ENCODE results near the gene CAPNS1.

- TF ChIP-seq CTCF (IDR thresholded peaks at IDR 0.05; ENCODE audit: insufficient read depth, low read length) (no peak), REST (IDR thresholded peaks at IDR 0.05; ENCODE audit: insufficient replicate concordance, low read depth) (no peak)
These were observed at the start of gene CAPNS1 for GRCh38 chr19:36139473-36140303.

Data from HL-60 (cell line).